PFSK-1 (cell line): ENCODE data around the gene NASP.

ENCODE experiments used
- POLR2AphosphoS5 ChIP-seq: IDR thresholded peaks from 2 replicates; pipeline ENCODE4 v1.6.1; 2012; ENCODE audit warnings: low read depth, mild to moderate bottlenecking, control low read depth, low read length, moderate library complexity
- TAF1 ChIP-seq: IDR thresholded peaks from 2 replicates; pipeline ENCODE4 v1.6.1; 2012; ENCODE audit warnings: low read length, control low read depth, borderline replicate concordance; ENCODE audit not compliant: insufficient read depth

DNA sequence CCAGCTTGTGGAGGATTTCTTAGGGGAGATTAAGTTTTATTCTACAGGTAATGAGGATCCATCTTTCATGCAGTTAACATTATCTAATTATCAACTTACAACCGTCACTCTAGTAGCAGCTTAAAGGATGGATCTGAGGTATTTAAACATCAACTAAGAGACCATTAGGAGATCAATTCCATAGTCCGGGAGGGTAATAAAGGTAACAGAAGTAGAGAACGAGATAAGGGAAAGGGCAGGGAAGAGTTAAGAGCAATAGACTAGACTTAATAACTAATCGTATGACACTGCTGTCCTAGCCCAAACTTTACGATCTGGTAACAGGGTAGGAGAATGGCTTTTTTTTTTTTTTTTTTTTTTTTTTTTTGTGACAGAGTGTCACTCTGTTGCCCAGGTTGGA, 59.5 kb downstream of the NASP start:
- TF ChIP-seq TAF1 (no peak), POLR2AphosphoS5 (no peak)
